Calu3 (cell line): Measurements from ENCODE around the gene STRA8. TPM values are rescaled to one million over a fixed set of nuclear protein-coding genes. Genes with fewer than 3 reads are reported as not detected.

Experiments used
- BruUV-seq: library from RNA; stranded (reverse); fragments of 400-500 nt; replicated peaks from 2 replicates; lab custom pipeline; 2021; lab: Mats Ljungman, UMichigan
- CTCF ChIA-PET: fragments of 300-600 bp; sonication (Branson Sonifier 250); formaldehyde crosslinking; loops from one replicate; lab custom pipeline; 2022; ENCODE audit warnings: antibody characterized with exemption; lab: Charles Lee
- DNase-seq: peaks from one replicate; pipeline ENCODE4 v3.0.0; 2022
- H3K27ac Mint-ChIP-seq: one replicate; pipeline ENCODE4 v1.8.0; 2022; ENCODE audit warnings: mixed read lengths; ENCODE audit not compliant: unreplicated experiment
- H3K27me3 Mint-ChIP-seq: one replicate; pipeline ENCODE4 v1.8.0; 2022; ENCODE audit warnings: mixed read lengths; ENCODE audit not compliant: unreplicated experiment
- H3K36me3 Mint-ChIP-seq: one replicate; pipeline ENCODE4 v1.8.0; 2022; ENCODE audit warnings: mild to moderate bottlenecking, moderate library complexity, mixed read lengths; ENCODE audit not compliant: insufficient read depth, unreplicated experiment
- H3K4me1 Mint-ChIP-seq: one replicate; pipeline ENCODE4 v1.8.0; 2022; ENCODE audit warnings: mild to moderate bottlenecking, low read depth, mixed read lengths; ENCODE audit not compliant: unreplicated experiment
- H3K4me3 Mint-ChIP-seq: one replicate; pipeline ENCODE4 v1.8.0; 2022; ENCODE audit warnings: mild to moderate bottlenecking, low read depth, moderate library complexity, mixed read lengths; ENCODE audit not compliant: unreplicated experiment
- H3K9me3 Mint-ChIP-seq: one replicate; pipeline ENCODE4 v1.8.0; 2022; ENCODE audit warnings: low read depth, mixed read lengths; ENCODE audit not compliant: unreplicated experiment
- CTCF ChIP-seq: fragments of 200-600 bp; IDR thresholded peaks from one replicate; pipeline ENCODE4 v1.8.0; 2022; ENCODE audit warnings: antibody characterized with exemption; ENCODE audit not compliant: unreplicated experiment
- intact Hi-C: fragments of 100-400 bp; cut with micrococcal nuclease; formaldehyde crosslinking; loops from one replicate; pipeline ENCODE4 v1.10.0; 2022; ENCODE audit not compliant: unreplicated experiment
- total RNA-seq: library from RNA; stranded (reverse); gene quantifications from 2 replicates; pipeline ENCODE4 v1.2.3, GENCODE V29; 2022

The STRA8 gene
- total RNA-seq, 1 experiment from 2014 or later: not detected

- no peaks in the 10 kb centered on the region for H3K27me3 Mint-ChIP-seq
These were observed 19.8 kb upstream of the STRA8 start for GRCh38 chr7:135213831-135214230.

GRCh38 chr7:135215180-135215579 lies 18.5 kb upstream of the STRA8 start:
- CTCF ChIA-PET: no interaction called here
- peaks cover 33% of the 10 kb centered on the region for H3K4me1 Mint-ChIP-seq
- peaks cover 22% of the 10 kb centered on the region for H3K36me3 Mint-ChIP-seq
- intact Hi-C loops: no loop called here
- H3K27ac Mint-ChIP-seq: no peak overlapping the region
- no peak for DNase-seq
- TF ChIP-seq CTCF: no peak
- H3K4me3 Mint-ChIP-seq: no peak overlapping the region
- H3K27me3 Mint-ChIP-seq: no peaks in the 10 kb centered on the region
- H3K9me3 Mint-ChIP-seq: no peaks in the 10 kb centered on the region
- no TSS peak for BruUV-seq

More at GRCh38 chr7:135213831-135214230, 19.8 kb upstream of the STRA8 start:
- no peaks in the 10 kb centered on the region for H3K9me3 Mint-ChIP-seq
- CTCF ChIA-PET: interaction anchor here (1.3 kb wide), 1 partner anchor 60 kb away, joined by 4 read pairs; no protein-coding TSS in a partner anchor
- intact Hi-C loops: no loop called here
- DNase-seq: no peak
- TF ChIP-seq CTCF: no peak
- no TSS peak for BruUV-seq
- H3K36me3 Mint-ChIP-seq: peaks cover 22% of the 10 kb centered on the region
- peaks cover 33% of the 10 kb centered on the region for H3K4me1 Mint-ChIP-seq
- H3K4me3 Mint-ChIP-seq: no peak overlapping the region
- no peak overlapping the region for H3K27ac Mint-ChIP-seq

- no peak overlapping the region for H3K4me3 Mint-ChIP-seq
- CTCF ChIA-PET: no interaction called here
- intact Hi-C loops: no loop called here
These were observed 17.9 kb upstream of the STRA8 start for GRCh38 chr7:135215698-135216097.

GRCh38 chr7:135217645-135218509 lies 15.8 kb upstream of the STRA8 start:
- DNase-seq: no peak
- TF ChIP-seq CTCF: no peak
- intact Hi-C loops: no loop called here

More at GRCh38 chr7:135215698-135216097, 17.9 kb upstream of the STRA8 start:
- no peaks in the 10 kb centered on the region for H3K27me3 Mint-ChIP-seq
- no peak for TF ChIP-seq CTCF
- no peak for DNase-seq
- H3K27ac Mint-ChIP-seq: no peak overlapping the region
- no peaks in the 10 kb centered on the region for H3K9me3 Mint-ChIP-seq
- no TSS peak for BruUV-seq
- peaks cover 33% of the 10 kb centered on the region for H3K4me1 Mint-ChIP-seq
- H3K36me3 Mint-ChIP-seq: peaks cover 19% of the 10 kb centered on the region

More at GRCh38 chr7:135217645-135218509, 15.8 kb upstream of the STRA8 start:
- Mint-ChIP-seq H3K27ac (peak overlapping the region; percentile 62), H3K36me3 (peaks cover 6% of the 10 kb centered on the region), H3K4me3 (peak overlapping the region; percentile 18), H3K9me3 (no peaks in the 10 kb centered on the region), H3K4me1 (peaks cover 33% of the 10 kb centered on the region), H3K27me3 (no peaks in the 10 kb centered on the region)
- BruUV-seq: no TSS peak
- CTCF ChIA-PET: no interaction called here
